Ishikawa (cell line): ENCODE measurements around the gene RIPPLY1.

Experiments used
- EP300 ChIP-seq: IDR thresholded peaks from 2 replicates; pipeline ENCODE4 v1.6.1; 2012; ENCODE audit warnings: borderline replicate concordance
- FOXM1 ChIP-seq: IDR thresholded peaks from 2 replicates; pipeline ENCODE4 v1.6.1; 2012; ENCODE audit warnings: low read depth, borderline replicate concordance
- MAX ChIP-seq: IDR thresholded peaks from 2 replicates; pipeline ENCODE4 v1.6.1; 2012
- TAF1 ChIP-seq: IDR thresholded peaks from 2 replicates; pipeline ENCODE4 v1.6.1; 2012; ENCODE audit warnings: low read depth, mild to moderate bottlenecking
- TCF12 ChIP-seq: IDR thresholded peaks from 2 replicates; pipeline ENCODE4 v1.6.1; 2012; ENCODE audit warnings: low read depth
- TEAD4 ChIP-seq: IDR thresholded peaks from 2 replicates; pipeline ENCODE4 v1.6.1; 2012
- YY1 ChIP-seq: IDR thresholded peaks from 2 replicates; pipeline ENCODE4 v1.6.1; 2012; ENCODE audit warnings: low read depth
- ZBTB7A ChIP-seq: IDR thresholded peaks from 2 replicates; pipeline ENCODE4 v1.6.1; 2012; ENCODE audit warnings: low read depth

DNA sequence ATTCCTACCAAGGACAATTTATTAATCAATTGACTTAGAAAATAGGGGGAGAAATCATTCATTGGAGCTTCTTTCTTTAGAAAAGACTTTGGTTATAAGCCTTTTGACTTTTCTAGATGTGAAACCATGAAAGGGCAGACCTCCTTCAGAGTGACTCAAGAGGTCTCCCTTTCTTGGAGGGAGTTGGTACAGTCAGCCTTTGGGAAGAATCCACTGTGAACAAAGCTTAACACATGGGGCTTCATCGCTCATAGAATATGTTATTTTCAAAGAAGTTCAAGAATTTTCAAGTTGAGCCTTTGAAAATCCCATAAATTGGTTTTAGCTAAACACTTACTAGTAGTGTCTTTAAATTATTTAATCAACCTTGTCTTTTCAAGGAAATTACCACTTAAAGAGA is 28.0 kb downstream of the RIPPLY1 start:
- TF ChIP-seq FOXM1 (no peak), EP300 (no peak), TEAD4 (no peak), MAX (no peak), TCF12 (no peak), ZBTB7A (no peak), TAF1 (no peak), YY1 (no peak)
